ENCODE results near the gene ESR1.

DNA sequence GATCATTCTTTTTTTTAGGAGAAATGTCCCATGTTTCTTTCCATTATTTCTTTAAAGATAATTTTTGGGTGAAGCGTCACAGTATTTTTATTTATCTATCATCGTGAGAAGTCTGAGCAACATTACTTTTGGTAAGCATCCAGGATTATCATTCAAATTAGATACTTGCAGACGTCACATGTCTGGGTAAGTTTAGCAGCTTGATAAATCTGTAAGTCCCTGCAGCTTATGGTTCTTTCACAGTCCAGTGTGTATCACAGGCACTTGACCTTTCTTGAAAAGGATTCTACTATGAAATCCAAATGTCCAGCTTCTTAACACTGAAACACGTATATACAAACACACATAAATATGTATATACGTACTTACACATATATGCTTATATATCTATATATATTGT, 359.4 kb downstream of the ESR1 start:
- TF ChIP-seq EZH2 (IDR thresholded peaks at IDR 0.05; ENCODE audit: insufficient read depth, poor library complexity, severe bottlenecking) (no peak), EZH2phosphoT487 (IDR thresholded peaks at IDR 0.05; ENCODE audit: insufficient read depth, low read depth) (no peak)
